Left lung (tissue), 10 donors: Measurements from ENCODE around the gene TCP10L. TPM values are rescaled to one million over a fixed set of nuclear protein-coding genes. Genes with fewer than 3 reads are reported as not detected.
A peak's percentile ranks its signal among the peaks of the same experiment; 100 is the strongest.

Experiments
- ATAC-seq: fragments of 200-7000 bp; cut with Tn5 transposase; one replicate; pipeline ENCODE4 v1.9.1; 2020; ENCODE audit warnings: moderate library complexity
- DNase-seq, 4 donors: peaks; one replicate each; pipeline ENCODE4 v3.0.0-alpha.2; 2013 to 2020
- H3K27ac ChIP-seq, 2 donors: fragments of 200-600 bp; sonication (generic) in 1 of 2; one replicate each; pipeline versions ENCODE4 v1.5.0 to v1.8.0; 2020 to 2021
- H3K27me3 ChIP-seq, 2 donors: fragments of 200-600 bp; sonication (generic) in 1 of 2; one replicate each; pipeline versions ENCODE4 v1.5.0 to v1.8.0; 2020 to 2021
- H3K36me3 ChIP-seq, 2 donors: fragments of 200-600 bp; sonication (generic) in 1 of 2; one replicate each; pipeline versions ENCODE4 v1.5.0 to v1.8.0; 2020 to 2021
- H3K4me1 ChIP-seq, 2 donors: fragments of 200-600 bp; one replicate each; pipeline ENCODE4 v1.8.0; 2021
- H3K4me3 ChIP-seq, 2 donors: fragments of 200-600 bp; sonication (generic) in 1 of 2; one replicate each; pipeline versions ENCODE4 v1.5.0 to v1.8.0; 2020 to 2021; ENCODE audit warnings: mild to moderate bottlenecking in 1 of 2
- H3K9me3 ChIP-seq, 2 donors: fragments of 200-600 bp; sonication (generic) in 1 of 2; one replicate each; pipeline versions ENCODE4 v1.5.0 to v1.8.0; 2020 to 2021
- CTCF ChIP-seq, 2 donors: fragments of 200-600 bp; sonication (generic) in 1 of 2; IDR thresholded peaks; one replicate each; pipeline versions ENCODE4 v1.5.0 to v1.8.0; 2021; ENCODE audit warnings: antibody characterized with exemption in 2 of 2
- intact Hi-C, 2 donors: fragments of 100-400 bp; cut with DNase I; formaldehyde crosslinking; loops; one replicate each; pipeline versions ENCODE4 v1.11.2 to v1.14.2; 2022
- polyA plus RNA-seq, 6 donors: library from polyadenylated mRNA; unstranded; fragments of 120-200 nt; gene quantifications; one replicate each; pipeline ENCODE4 v1.2.1, GENCODE V29; 2013; ENCODE audit not compliant: insufficient read length in 6 of 6
- total RNA-seq, 2 donors: library from RNA; stranded (reverse); fragmentation: NEBNext Ultra II Directional; extraction: Animal tissue kit (Norgen Biotek cat#: 25700); gene quantifications; one replicate each; pipeline ENCODE4 v1.2.1, GENCODE V29; 2021
- donor health status: DM: no; HTN: yes; CAD: no.
- donor health status: DM: no; HTN: no; CAD: no.

The TCP10L gene
- total and polyA plus RNA-seq, 8 donors: 0.43 to 1.5 (median 0.69) TPM

GRCh38 chr21:32529679-32530078 lies 55.6 kb downstream of the TCP10L start:
- H3K9me3 ChIP-seq: no peaks in the 10 kb centered on the region
- no peaks in the 10 kb centered on the region for H3K27me3 ChIP-seq
- no peak overlapping the region for H3K27ac ChIP-seq
- intact Hi-C loops: no loop called here
- no peaks in the 10 kb centered on the region for H3K36me3 ChIP-seq
- no peaks in the 10 kb centered on the region for H3K4me1 ChIP-seq
- no peak for TF ChIP-seq CTCF (IDR thresholded peaks at IDR 0.05)
- ATAC-seq: no peak
- no peak for DNase-seq
- H3K4me3 ChIP-seq: no peak overlapping the region

GRCh38 chr21:32525282-32525681 lies 60.0 kb downstream of the TCP10L start:
- no peak overlapping the region for H3K4me3 ChIP-seq
- DNase-seq: no peak
- ATAC-seq: no peak
- intact Hi-C loops: no loop called here
- peaks cover 6 to 25% of the 10 kb centered on the region in 2 donors for H3K4me1 ChIP-seq
- no peaks in the 10 kb centered on the region for H3K36me3 ChIP-seq
- no peaks in the 10 kb centered on the region for H3K27me3 ChIP-seq
- no peak for TF ChIP-seq CTCF (IDR thresholded peaks at IDR 0.05)
- H3K27ac ChIP-seq: no peak overlapping the region
- H3K9me3 ChIP-seq: no peaks in the 10 kb centered on the region

GRCh38 chr21:32523988-32524719 lies 61.2 kb downstream of the TCP10L start:
- peak; percentile 35 for ATAC-seq
- Histone ChIP-seq H3K36me3 (no peaks in the 10 kb centered on the region), H3K27ac (peak overlapping the region; percentile 31 to 42), H3K4me1 (peaks cover 6 to 25% of the 10 kb centered on the region in 2 donors), H3K27me3 (no peaks in the 10 kb centered on the region), H3K4me3 (no peak overlapping the region), H3K9me3 (no peaks in the 10 kb centered on the region)
- DNase-seq: no peak
- no peak for TF ChIP-seq CTCF (IDR thresholded peaks at IDR 0.05)
- intact Hi-C loops: no loop called here

Other genes with a start within 250 kb of the TCP10L start
- gene URB1, start 192.5 kb downstream of the TCP10L start, total RNA-seq: 10 to 100 TPM; 13.7 to 15.7 TPM
- 10 to 100 TPM; 11.4 to 15.5 (median 14.2) TPM for gene URB1, start 192.5 kb downstream of the TCP10L start, polyA plus RNA-seq
- gene EVA1C, start 172.8 kb downstream of the TCP10L start, total RNA-seq: 10 to 100 TPM; 21.8 to 29.8 TPM
- gene EVA1C, start 172.8 kb downstream of the TCP10L start, polyA plus RNA-seq: 1 to 10 TPM; 2.9 to 5.0 (median 3.8) TPM
- gene CFAP298, start 26.9 kb upstream of the TCP10L start, total RNA-seq: 10 to 100 TPM; 31.5 to 34.7 TPM
- gene CFAP298, start 26.9 kb upstream of the TCP10L start, polyA plus RNA-seq: 10 to 100 TPM; 45.8 to 71.0 (median 47.3) TPM
- 10 to 100 TPM; 17.5 to 26.5 TPM for gene SYNJ1, start 142.5 kb upstream of the TCP10L start, total RNA-seq
- gene SYNJ1, start 142.5 kb upstream of the TCP10L start, polyA plus RNA-seq: 10 to 100 TPM; 15.3 to 20.0 (median 18.1) TPM
- 10 to 100 TPM; 22.9 to 27.6 TPM for gene PAXBP1, start 186.2 kb upstream of the TCP10L start, total RNA-seq
- gene PAXBP1, start 186.2 kb upstream of the TCP10L start, polyA plus RNA-seq: 100 to 1,000 TPM in 1 of 6 donors, 10 to 100 TPM in 5; 86.9 to 117 (median 93.2) TPM